HFFc6 (cell line): ENCODE data around the gene GRHPR. TPM values are rescaled to one million over a fixed set of nuclear protein-coding genes. Genes with fewer than 3 reads are reported as not detected.
A peak's percentile ranks its signal among the peaks of the same experiment; 100 is the strongest.

Experiments
- DNase-seq: peaks from one replicate; pipeline ENCODE4 v3.0.0-alpha.2; 2018
- H3K27ac Mint-ChIP-seq: 2 replicates; pipeline ENCODE4 v1.8.0; 2020; ENCODE audit warnings: mild to moderate bottlenecking, mixed read lengths
- H3K27me3 Mint-ChIP-seq: 2 replicates; pipeline ENCODE4 v1.8.0; 2021; ENCODE audit warnings: mild to moderate bottlenecking, moderate library complexity, mixed read lengths; ENCODE audit not compliant: insufficient read depth
- H3K36me3 Mint-ChIP-seq: 2 replicates; pipeline ENCODE4 v1.8.0; 2021; ENCODE audit warnings: low read depth, mixed read lengths
- H3K4me1 Mint-ChIP-seq: 2 replicates; pipeline ENCODE4 v1.8.0; 2020; ENCODE audit warnings: low read depth, mixed read lengths
- H3K4me3 Mint-ChIP-seq: 2 replicates; pipeline ENCODE4 v1.8.0; 2020; ENCODE audit warnings: mild to moderate bottlenecking, moderate library complexity, mixed read lengths
- H3K9me3 Mint-ChIP-seq: 2 replicates; pipeline ENCODE4 v1.8.0; 2020; ENCODE audit warnings: mild to moderate bottlenecking, mixed read lengths
- total RNA-seq, 6 experiments: library from RNA; stranded (reverse); fragmentation: NEBNext Ultra II Directional; extraction: Animal tissue kit (Norgen Biotek cat#: 25700); gene quantifications; 2 replicates in 1 of 6; 3 replicates in 5 of 6; pipeline ENCODE4 v1.2.3, GENCODE V29; 2021
- TF ChIP-seq, protein P1 (sequence below): fragments of 200-600 bp; sonication (generic); IDR thresholded peaks from 2 replicates; pipeline ENCODE4 v1.5.0; 2021; ENCODE audit warnings: antibody characterized with exemption, mild to moderate bottlenecking

The GRHPR gene
- total RNA-seq, 6 experiments from 2014 or later, result 106 to 116 (median 111) TPM

DNA sequence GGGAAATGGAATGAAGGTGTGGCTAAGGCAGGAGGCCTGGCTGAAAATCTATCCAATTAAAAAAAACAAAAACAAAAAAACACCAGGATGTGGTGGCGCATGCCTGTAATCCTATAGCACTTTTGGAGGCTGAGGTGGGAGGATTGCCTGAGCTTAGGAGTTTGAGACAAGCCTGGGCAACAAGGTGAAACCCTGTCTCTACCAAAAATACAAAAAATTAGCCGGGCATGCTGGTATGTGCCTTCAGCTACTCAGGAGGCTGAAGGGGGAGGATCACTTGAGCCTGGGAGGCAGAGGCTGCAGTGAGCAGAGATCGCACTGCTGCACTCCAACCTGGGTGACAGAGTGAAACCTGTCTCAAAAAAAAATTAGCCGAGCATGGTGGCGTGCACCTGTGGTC is 21.1 kb downstream of the GRHPR start:
- Mint-ChIP-seq H3K9me3 (no peaks in the 10 kb centered on the region), H3K4me1 (peaks cover 33% of the 10 kb centered on the region), H3K4me3 (no peak overlapping the region), H3K27me3 (no peaks in the 10 kb centered on the region; the same call in none of the 2 replicates), H3K27ac (no peak overlapping the region; the same call in 1 of the 2 replicates), H3K36me3 (peaks cover 28% of the 10 kb centered on the region)
- TF ChIP-seq, protein P1, sequence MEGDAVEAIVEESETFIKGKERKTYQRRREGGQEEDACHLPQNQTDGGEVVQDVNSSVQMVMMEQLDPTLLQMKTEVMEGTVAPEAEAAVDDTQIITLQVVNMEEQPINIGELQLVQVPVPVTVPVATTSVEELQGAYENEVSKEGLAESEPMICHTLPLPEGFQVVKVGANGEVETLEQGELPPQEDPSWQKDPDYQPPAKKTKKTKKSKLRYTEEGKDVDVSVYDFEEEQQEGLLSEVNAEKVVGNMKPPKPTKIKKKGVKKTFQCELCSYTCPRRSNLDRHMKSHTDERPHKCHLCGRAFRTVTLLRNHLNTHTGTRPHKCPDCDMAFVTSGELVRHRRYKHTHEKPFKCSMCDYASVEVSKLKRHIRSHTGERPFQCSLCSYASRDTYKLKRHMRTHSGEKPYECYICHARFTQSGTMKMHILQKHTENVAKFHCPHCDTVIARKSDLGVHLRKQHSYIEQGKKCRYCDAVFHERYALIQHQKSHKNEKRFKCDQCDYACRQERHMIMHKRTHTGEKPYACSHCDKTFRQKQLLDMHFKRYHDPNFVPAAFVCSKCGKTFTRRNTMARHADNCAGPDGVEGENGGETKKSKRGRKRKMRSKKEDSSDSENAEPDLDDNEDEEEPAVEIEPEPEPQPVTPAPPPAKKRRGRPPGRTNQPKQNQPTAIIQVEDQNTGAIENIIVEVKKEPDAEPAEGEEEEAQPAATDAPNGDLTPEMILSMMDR, result no peak
- DNase-seq, result no peak

DNA sequence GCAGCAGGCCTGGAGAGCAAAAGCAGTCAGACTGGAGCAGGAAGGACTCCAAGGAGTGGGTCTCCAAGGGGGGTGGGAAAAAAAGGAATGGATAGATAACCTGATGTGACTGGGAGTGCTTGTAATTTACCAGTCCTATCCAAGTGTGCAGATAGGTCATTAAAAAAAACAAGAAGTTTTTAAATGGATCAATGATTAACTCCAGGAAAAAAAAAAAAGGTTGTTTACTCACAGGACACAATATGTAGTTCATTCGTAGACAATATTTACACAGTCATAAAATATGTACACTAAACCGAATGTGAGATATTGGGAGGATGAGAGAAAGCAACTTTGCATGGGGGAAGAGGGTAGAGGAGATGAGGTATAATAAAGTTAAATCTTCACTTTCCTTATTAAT is 22.4 kb downstream of the GRHPR start:
- TF ChIP-seq, protein P1, result no peak
- DNase-seq, result no peak
- Mint-ChIP-seq H3K4me1 (peaks cover 33% of the 10 kb centered on the region), H3K27me3 (no peaks in the 10 kb centered on the region; the same call in none of the 2 replicates), H3K27ac (no peak overlapping the region), H3K4me3 (no peak overlapping the region), H3K36me3 (peaks cover 32% of the 10 kb centered on the region), H3K9me3 (no peaks in the 10 kb centered on the region)

DNA sequence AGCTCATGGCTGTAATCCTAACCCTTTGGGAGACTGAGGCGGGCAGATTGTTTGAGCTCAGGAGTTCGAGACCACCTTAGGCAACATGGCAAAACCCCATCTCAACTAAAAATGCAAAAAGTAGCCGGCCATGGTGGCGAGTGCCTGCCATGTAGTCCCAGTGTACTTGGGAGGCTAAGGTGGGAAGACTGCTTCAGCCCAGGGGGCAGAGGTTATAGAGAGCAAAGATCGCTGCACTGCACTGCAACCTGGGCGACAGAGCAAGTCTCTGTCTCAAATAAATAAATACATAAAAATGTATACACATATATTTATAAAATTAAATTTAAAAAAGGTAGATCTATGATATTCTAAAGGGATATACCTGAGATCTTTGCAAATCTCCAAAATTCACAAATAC is 23.3 kb downstream of the GRHPR start:
- no peaks in the 10 kb centered on the region; the same call in none of the 2 replicates for H3K27me3 Mint-ChIP-seq
- H3K27ac Mint-ChIP-seq, result no peak overlapping the region
- DNase-seq, result no peak
- TF ChIP-seq, protein P1, result no peak
- peaks cover 33% of the 10 kb centered on the region for H3K36me3 Mint-ChIP-seq
- H3K4me1 Mint-ChIP-seq, result peaks cover 33% of the 10 kb centered on the region
- H3K9me3 Mint-ChIP-seq, result no peaks in the 10 kb centered on the region
- no peak overlapping the region for H3K4me3 Mint-ChIP-seq

DNA sequence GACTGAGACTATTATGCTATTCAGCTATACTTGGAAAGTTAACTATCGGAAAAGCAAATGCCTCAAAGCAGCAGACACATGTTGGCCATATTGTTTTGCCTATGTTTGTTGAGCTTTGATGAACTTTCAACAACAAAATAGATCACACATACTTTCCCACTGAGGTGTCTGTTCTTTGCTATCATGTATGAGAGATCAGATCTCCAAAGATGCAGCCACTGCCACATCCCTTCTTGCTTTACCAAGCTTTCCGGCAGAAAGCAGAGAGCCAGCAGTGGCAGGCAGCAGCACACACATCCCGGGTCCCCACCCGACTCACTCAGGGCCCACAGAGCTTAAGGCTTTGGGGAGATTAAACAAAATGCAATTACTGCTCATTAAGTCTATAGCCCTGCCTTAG is 23.9 kb downstream of the GRHPR start:
- no peaks in the 10 kb centered on the region; the same call in none of the 2 replicates for H3K27me3 Mint-ChIP-seq
- no peak for DNase-seq
- no peak overlapping the region for H3K4me3 Mint-ChIP-seq
- peaks cover 30% of the 10 kb centered on the region for H3K36me3 Mint-ChIP-seq
- no peaks in the 10 kb centered on the region for H3K9me3 Mint-ChIP-seq
- peak overlapping the region; percentile 75; the same call in 1 of the 2 replicates for H3K27ac Mint-ChIP-seq
- H3K4me1 Mint-ChIP-seq, result peaks cover 33% of the 10 kb centered on the region
- TF ChIP-seq, protein P1, result no peak

DNA sequence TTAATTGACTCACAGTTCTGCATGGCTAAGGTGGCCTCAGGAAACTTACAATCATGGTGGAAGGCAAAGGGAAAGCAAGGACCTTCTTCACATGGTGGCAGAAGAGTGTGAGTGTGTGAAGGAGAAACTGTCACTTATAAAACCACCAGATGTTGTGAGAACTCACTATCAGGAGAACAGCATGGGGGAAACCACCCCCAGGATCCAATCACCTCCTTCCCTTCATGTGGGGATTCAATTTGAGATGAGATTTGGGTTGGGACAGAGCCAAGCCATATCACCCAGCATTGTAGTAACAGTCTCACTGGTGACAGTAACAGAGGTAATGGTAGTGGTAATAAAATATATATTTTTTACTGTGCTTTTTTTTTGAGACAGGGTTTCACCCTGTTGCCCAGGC is 24.6 kb downstream of the GRHPR start:
- Mint-ChIP-seq H3K27ac (peak overlapping the region; percentile 75; the same call in 1 of the 2 replicates), H3K4me1 (peaks cover 40% of the 10 kb centered on the region), H3K9me3 (no peaks in the 10 kb centered on the region), H3K4me3 (no peak overlapping the region), H3K27me3 (no peaks in the 10 kb centered on the region; the same call in none of the 2 replicates), H3K36me3 (peaks cover 23% of the 10 kb centered on the region)
- no peak for DNase-seq
- TF ChIP-seq, protein P1, result no peak
